ENCODE data around the gene ZFYVE1.

- TF ChIP-seq EZH2phosphoT487 (IDR thresholded peaks at IDR 0.05; ENCODE audit: low read length) (no peak), CTCF (IDR thresholded peaks at IDR 0.05; ENCODE audit: low read length) (no peak), EZH2 (optimal IDR thresholded peaks at IDR 0.05; ENCODE audit: low read depth, low read length) (no peak)
Measured at GRCh38 chr14:73008501-73008900, 18.4 kb downstream of the ZFYVE1 start.
